Posterior cingulate gyrus (tissue), 11 donors: ENCODE results near the gene TYSND1.
"Not testable (repeated sequence)": the region's sequence is repeated elsewhere in the genome, so short reads cannot be mapped to it uniquely, and the experiment has no call there.

Source experiments
- DNase-seq, 10 donors: peaks; one replicate each; pipeline versions ENCODE4 v3.0.0 to v3.0.0-alpha.2; 2020 to 2021; ENCODE audit warnings: mixed read lengths in 3 of 10
- intact Hi-C: fragments of 100-400 bp; cut with DNase I; formaldehyde crosslinking; loops from one replicate; pipeline ENCODE4 v1.15.1; 2023

Gene TYSND1, protein sequence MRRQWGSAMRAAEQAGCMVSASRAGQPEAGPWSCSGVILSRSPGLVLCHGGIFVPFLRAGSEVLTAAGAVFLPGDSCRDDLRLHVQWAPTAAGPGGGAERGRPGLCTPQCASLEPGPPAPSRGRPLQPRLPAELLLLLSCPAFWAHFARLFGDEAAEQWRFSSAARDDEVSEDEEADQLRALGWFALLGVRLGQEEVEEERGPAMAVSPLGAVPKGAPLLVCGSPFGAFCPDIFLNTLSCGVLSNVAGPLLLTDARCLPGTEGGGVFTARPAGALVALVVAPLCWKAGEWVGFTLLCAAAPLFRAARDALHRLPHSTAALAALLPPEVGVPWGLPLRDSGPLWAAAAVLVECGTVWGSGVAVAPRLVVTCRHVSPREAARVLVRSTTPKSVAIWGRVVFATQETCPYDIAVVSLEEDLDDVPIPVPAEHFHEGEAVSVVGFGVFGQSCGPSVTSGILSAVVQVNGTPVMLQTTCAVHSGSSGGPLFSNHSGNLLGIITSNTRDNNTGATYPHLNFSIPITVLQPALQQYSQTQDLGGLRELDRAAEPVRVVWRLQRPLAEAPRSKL

DNA sequence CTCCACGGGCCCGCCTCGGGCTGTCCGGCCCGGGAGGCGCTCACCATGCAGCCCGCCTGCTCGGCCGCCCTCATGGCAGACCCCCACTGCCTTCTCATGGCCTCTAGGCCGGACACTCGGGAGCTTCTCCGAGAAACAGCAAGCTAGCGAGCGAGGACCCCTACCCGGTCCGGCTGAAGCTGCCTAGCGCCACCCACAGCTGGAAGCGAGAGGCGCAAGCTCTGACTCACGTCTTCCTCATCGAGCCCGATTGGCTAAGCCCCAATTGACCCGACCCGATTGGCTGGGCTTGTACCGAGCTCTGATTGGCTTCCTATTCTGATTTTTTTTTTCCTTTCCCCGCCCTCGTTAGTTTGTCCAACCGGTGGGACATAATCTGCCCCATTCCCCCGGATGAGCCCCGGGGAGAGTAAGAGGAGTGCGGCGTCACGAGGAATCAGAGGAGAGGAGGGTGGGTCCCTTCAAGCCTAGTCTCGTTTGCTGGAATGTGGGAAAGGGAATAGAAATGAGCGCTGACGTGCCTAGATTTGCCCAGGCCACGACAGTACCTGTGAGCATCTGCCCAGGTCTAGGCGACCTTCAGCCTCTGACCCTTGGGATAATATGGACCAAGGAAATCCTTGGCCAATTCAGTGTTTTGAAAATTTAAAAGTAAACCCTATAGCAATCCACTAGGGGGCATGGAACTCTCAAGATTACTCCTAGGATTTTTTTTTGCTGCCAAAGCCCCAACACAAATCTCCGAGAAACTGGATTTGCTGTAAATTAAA lies at the start of gene TYSND1:
Gene TYSND1, minus strand, starts transcription at position 212 of the 770 bp plus-strand sequence. Its CDS starts 114 bp downstream, at position 98.
- intact Hi-C loops, result loop anchor here (2.0 to 10.0 kb wide), 2 partner anchors 24 to 218 kb away; partner anchors contain the start of gene SAR1A

DNA sequence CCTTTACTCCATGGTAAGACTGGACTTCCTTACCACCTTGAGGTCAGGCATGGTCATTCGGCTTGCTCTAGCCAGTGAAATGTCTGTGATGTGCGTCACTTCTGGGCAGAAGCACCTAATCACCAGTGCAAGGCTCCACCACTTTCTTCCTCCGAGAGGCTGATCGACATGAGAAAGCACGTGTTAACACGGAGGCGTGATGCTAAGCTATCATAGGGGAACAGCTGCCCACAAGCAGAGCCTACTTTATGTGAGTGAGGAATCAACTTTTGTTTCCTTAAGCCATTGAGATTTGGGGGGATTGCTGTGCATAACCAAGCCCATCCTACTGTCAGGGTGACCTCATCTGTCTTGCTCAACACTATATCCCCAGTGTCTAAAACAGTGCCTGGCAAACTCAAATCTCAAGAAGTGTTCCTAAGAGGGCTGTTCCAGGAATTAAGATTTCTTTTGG lies 46.9 kb upstream of the TYSND1 start:
- no peak for DNase-seq
- intact Hi-C loops, result no loop called here

More for the DNA sequence above, at the start of gene TYSND1:
- DNase-seq, result peak; percentile 95 to 99 (median 98)

DNA sequence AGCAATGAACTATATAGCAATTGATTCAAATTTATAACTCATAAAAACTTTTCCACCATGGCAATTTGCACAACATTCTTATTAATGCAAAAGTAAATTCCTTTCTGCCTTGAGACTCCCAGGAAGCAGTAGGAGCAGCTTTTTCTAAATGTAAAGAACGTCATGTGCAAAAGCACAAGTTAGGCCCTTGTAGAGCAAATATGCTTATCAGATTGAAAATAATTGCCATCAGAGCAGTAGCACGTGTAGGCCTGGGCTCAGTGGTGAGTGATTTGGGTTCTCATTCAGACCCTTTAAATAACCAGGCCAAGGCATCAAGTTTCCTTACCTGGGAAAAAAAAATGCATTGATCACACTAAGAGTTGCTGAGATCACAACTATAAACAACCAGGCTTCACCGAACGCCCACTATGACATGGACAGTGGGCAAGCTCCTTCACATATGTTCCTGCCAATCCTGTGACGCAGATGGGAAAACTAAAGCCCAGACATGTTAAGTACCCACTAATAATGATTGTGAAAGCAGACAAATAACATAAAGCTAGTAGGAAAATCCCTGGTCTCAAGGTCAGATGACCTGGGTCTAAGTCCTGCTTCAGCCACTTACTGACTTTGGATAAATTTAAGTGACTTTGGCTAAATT lies 45.9 kb upstream of the TYSND1 start:
- no peak for DNase-seq

DNA sequence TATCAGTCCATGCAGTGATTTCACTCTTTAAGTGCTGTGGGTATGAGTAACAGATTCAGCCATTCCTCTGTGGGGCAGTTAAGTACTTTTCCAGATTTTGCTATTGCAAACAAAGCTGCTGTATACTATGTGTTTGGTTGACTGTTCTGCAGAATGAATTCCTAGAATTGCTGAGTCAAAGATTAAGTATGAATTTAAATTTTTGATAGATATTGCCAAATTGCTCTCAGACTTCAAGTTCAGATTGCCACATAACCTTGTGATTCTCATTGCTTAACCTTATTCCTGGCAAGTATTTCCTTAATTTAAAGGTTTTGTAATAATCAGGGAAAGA lies 45.4 kb upstream of the TYSND1 start:
- intact Hi-C loops, result no loop called here
- DNase-seq, result no peak

More for the DNA sequence above, 45.9 kb upstream of the TYSND1 start:
- intact Hi-C loops, result no loop called here

DNA sequence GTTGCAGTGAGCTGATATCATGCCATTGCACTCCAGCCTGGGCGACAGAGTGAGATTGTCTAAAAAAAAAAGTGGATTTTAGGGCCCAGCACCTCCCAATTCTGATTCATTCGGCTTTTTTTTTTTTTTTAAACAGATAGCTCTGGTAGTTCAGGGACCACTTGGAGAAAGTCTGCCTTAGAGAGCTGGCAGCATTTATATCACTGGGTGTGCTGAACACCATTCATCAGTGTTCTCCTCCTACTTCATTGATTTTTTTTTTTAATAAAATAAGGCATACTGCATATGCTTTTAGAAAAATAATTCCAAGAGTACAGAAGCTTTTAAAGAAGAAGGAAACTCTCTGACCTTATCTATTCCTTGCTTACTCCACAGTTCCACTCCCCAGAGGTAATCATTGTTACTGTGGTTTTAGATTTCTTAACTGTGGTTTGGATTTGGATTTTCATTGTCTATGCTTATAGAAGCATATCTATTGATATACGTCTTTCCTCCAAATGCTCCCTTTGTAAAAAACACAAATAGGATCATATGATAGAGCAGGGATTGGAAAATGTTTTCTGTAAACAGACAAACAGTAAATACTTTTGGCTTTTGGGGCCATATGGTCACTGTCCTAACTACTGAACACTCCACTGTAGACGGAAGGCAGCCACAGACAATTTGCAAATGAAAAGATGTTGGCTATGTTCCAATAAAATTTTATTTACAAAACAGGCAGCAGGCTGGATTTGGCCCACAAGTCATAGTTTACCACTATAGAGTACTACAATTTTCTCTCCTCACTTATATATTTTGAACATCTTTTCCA lies 44.9 kb upstream of the TYSND1 start:
- intact Hi-C loops, result no loop called here

DNA sequence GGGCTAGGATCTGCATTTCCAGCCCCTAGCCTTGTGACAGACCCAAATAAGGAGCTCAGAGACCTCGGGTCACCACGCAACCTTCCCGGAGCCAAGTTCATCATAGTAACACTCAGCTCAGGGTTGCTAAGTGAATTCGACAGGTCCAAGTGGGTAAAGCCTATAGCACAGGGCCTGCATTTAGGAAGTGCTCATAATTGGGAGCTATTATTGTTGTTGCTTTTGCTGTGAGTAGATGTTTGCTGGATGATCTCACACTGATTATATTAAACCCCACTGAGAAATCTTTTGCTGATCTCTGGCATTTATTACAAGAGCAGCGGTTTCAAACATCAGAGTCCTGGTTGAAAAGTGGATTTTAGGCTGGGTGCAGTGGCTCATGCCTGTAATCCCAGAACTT lies 44.1 kb upstream of the TYSND1 start:
- DNase-seq, result no peak
- intact Hi-C loops, result no loop called here

More for the DNA sequence above, 44.9 kb upstream of the TYSND1 start:
- no peak for DNase-seq

DNA sequence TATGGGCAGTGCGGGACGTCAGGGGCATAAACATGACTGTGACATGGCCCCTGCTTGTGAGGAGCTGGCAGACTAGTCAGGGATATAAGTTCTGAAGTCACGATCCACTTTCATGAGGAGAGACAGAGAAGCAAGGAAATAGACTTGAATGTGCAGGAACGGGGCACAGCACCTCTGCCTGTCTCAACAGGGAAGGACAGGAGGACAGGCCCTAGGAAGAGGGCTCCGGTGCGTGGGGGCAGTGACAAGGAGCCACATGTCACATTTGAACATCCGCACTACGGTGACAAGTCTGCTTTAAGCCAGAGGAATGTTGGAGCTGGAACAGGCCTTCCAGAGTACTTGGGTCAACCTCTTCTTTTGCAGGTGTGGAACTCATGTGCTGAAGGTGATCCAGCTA lies 43.6 kb upstream of the TYSND1 start:
- intact Hi-C loops, result no loop called here
- DNase-seq, result no peak

DNA sequence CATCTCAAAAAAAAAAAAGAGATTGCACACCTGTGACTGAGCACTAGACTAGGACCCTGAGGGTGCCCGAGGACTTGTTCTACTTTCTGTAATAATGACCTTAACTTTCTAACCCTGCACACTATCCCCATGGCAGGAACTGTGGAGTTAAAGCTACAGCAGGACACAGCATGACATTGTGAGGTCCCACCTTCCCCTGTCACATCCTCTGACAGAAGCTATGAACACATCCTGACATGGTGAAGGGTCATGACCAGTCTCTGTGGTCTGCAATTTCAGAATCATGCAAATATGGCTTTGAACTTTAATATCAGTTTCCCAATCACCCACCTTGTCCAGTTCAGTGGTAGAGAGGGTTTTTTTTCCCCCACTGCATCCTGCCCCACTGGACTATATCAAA lies 42.3 kb upstream of the TYSND1 start:
- no peak for DNase-seq
- intact Hi-C loops, result no loop called here

DNA sequence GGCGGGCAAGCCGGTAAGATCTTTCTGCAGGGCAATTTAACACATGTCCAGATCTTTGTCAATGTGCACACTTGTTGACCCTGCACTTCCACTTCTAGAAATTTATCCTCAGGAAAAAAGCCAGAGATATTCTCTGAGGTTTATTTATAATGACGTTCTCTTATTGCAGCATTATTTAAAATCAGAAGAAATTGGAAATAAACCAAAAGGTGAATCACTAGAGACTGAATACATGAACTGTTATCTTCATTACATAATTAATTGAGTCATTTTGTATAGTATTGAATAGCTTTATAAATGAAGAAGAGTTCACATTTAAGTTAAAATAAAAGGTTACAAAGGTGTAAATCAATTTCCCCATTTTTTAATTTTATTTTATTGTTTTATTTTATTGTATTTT lies 40.1 kb upstream of the TYSND1 start:
- no peak for DNase-seq
- intact Hi-C loops, result no loop called here

DNA sequence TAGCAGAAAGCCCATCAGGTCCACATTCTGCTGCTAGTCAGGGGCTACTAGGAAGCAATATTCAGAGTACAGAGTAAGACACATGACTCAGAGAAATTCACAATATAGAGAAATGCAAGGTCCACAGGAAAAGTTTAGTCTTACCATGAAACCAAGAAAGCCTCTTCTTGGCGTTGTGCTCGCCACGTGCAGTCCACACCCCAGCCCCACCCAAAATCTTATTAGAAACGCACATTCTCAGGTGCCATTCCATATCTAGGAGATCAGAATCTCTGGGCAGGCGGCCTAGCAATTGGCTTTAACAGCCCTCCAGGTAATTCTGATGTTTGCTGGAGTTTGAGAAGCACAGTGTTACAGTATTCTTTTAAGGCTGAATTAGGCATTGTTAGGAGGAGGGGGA lies 39.6 kb upstream of the TYSND1 start:
- no peak for DNase-seq
- intact Hi-C loops, result no loop called here

DNA sequence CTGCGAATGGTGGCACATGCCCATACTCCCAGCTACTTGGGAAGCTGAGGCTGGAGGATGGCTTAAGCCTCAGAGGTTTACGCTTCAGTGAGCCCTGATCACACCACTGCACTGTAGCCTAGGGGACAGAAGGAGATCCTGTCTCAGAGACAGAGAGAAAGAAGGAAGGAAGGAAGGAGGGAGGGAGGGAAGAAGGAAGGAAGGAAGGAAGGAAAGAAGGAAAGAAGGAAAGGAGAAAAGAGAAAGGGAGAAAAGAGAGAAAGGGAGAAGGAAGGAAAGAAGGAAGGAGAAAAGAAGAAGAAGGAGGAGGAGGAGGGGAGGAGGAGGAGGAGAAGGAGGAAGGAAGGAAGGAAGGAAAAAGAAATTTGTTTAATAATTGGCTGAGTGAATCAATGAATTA lies 36.8 kb upstream of the TYSND1 start:
- DNase-seq, result no peak
- intact Hi-C loops, result no loop called here

DNA sequence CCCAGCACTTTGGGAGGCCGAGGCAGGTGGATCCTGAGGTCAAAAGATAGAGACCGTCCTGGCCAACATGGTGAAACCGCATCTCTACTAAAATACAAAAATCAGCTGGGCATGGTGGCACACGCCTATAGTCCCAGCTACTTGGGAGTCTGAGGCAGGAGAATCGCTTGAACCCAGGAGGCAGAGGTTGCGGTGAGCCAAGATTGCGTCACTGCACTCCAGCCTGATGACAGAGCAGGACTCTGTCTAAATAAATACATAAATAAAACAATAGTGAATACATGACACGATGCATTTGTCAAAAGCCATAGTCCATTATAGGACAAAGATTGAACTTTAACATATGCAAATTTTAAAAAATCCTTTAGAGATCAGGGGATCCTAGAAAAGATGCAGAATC lies 32.7 kb upstream of the TYSND1 start:
- intact Hi-C loops, DNase-seq: not testable (repeated sequence)

DNA sequence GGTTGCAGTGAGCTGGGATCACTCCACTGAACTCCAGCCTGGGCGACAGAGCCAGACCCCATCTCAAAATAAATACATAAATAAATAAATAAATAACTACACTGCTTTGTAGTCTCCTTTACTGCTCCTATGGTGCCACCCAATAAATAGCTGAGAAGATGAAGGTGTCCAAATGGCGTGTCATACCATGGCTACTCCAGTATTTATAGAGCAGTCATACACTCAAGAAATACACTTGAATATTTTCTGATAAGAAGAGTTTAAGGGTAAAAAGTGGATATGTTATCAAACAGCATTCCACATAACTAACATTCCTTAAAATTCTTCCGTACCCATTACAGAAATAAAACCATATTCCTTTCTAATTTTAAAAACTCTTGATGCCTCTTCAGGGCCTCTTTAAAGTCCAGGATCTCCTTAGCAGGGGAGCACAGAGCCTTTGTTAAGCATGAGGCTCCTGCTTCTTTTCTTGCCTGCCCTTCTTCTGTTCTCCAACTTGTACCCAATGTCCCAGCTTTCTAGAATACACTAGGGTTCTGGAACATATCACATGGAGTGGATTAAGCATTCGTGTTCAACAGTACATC lies 31.7 kb upstream of the TYSND1 start:
- intact Hi-C loops, result no loop called here
- no peak for DNase-seq

DNA sequence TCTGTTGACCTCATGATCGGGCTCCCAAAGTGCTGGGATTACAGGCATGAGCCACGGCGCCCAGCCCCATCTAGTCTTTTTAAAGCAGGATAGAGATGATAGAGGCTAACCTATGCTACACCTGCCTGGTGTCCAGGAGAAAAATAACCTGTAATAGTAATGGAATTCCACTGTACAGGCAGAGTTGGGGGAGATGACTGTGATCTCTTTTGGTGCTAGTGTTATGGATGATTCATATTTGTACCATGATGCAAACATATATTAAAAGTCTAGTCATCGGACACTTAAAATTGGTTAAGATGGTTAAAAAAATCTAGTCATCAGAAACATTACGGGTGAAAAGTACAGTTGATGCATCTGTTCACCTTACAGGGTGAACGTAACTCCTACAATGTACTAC lies 29.9 kb upstream of the TYSND1 start:
- intact Hi-C loops, result no loop called here
- no peak for DNase-seq

DNA sequence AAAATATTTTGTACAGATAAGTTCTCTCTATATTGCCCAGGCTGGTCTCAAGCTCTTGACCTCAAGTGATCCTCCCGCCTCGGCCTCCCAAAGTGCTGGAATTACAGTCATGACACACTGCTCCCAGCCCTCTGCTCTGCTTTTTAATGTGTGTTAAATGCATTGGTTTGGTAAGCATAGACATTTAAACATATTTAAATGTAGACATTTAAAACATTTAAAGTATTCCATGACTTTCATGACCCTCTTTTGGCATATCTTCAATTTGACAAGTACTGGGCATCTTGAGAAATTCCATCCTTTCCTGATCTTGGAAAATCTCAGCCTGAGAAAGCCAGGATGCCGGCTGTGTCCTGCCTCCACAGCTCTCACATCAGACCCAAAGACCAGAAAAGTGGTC lies 29.0 kb upstream of the TYSND1 start:
- DNase-seq, result no peak
- intact Hi-C loops, result no loop called here

DNA sequence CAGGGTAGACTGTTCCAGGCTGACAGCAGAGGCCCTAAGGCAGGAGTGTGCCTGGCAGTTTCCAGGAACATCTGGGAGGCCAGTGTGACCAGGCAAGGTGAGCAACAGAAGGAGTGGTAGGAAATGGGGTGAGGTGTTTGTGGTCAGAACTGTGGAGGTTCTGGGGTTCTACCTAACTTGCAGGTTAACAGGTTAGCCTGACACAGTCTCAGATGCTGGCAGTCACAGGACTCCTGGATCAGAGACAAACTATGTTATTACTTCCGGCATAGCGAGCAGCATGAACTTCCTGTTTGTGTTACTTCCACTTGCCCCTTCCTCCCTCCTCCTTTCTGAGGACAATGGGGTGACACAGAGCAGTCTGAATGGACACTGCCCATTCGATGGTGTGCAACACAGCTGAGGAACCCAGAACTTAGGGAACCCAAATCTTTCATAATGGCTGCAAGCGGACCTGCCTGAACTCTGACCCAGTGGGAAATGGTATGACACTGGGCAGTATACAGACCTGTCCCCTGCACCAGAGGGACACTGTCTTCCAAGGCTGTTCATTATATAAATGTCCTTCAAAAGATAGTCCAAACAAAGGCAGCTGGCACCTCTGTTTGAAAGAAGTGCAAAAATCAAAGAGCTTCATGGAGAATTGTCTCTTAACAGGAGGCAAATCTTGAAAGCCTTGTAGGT lies 27.7 kb upstream of the TYSND1 start:
- DNase-seq, result no peak
- intact Hi-C loops, result no loop called here

DNA sequence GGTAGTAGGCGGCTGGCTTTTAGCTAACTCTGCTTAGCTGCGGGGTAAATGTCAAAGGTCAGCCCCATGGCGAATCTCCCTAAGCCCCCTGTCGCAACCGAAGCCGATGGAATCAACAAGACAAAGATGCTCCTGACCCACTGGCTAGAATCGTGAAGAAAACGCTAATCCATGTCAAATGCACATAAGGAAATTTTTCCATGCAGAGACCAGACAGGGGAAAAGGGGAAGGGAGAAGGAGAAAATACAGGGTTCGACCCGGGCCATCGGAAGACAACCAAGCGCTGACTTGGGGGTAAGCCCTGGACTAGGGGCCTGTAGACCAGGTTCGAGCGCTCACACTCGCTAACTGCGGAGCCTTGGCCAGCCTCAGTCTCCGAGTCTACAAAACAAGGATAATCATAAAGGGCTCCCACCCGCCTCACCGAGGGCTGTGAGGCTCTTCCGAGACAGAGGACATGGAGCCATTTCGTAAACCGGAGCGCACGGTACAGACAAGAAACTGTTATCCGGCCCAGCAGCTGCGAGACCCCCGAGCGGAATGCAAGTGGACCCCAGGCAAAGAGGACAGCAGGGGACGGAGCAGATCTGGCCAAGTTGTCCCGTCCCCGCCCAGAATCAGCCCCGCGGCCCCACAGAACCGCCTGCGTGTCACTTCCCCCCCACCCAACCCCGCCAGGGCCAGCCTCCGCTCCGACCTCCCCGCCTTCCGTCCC lies 23.3 kb upstream of the TYSND1 start:
- peak in 2 of 10 donors; percentile 32 to 79 for DNase-seq
- intact Hi-C loops, result loop anchor here (2.0 kb wide), 1 partner anchor 23 kb away; the partner anchor contains the start of gene TYSND1

DNA sequence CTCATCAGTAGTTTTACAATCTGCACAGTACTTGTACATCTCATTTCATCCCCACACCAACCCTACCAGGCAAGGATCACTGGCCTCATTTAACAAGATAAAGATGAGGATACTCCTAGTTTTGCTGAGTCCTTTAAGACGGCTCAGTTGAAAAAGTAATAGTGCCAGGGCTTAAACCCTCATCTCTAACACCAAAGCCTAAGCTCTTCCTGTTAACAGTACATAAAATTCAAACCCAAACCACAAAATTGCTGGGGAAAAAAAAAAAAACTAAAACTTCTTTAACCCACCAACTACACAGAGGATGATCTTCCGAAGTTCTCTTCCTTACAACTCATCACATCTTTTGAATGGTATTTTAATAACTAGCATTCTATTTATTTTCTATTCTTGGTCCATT lies 22.5 kb upstream of the TYSND1 start:
- intact Hi-C loops, result no loop called here
- DNase-seq, result no peak
